SU-DHL-6 (cell line): ENCODE results near the gene ME3.

ENCODE experiments used
- H2AFZ ChIP-seq: fragments of 200-600 bp; sonication (generic); 2 replicates; pipeline ENCODE4 v1.6.1; 2014; ENCODE audit warnings: low read depth, mild to moderate bottlenecking, moderate library complexity, mixed read lengths, antibody characterized with exemption, low read length; ENCODE audit not compliant: severe bottlenecking
- H3F3A ChIP-seq: fragments of 200-600 bp; shearing (Covaris generic); 2 replicates; pipeline ENCODE4 v1.6.0; 2016; ENCODE audit warnings: antibody characterized with exemption, mild to moderate bottlenecking; ENCODE audit not compliant: insufficient read depth
- H3K27ac ChIP-seq: fragments of 200-600 bp; sonication (generic); 2 replicates; pipeline ENCODE4 v1.5.1; 2016; ENCODE audit warnings: low read depth, mild to moderate bottlenecking, low read length, moderate library complexity, mixed read lengths
- H3K27me3 ChIP-seq: fragments of 200-600 bp; sonication (generic), shearing (Covaris generic); 2 replicates; pipeline ENCODE4 v1.6.0; 2014; ENCODE audit warnings: mild to moderate bottlenecking, low read length
- H3K36me3 ChIP-seq: fragments of 200-600 bp; sonication (generic); 2 replicates; pipeline ENCODE4 v1.6.1; 2014; ENCODE audit warnings: mild to moderate bottlenecking, low read length, mixed read lengths
- H3K4me2 ChIP-seq: fragments of 300-600, 200-600 bp; shearing (Covaris generic), sonication (generic); 2 replicates; pipeline ENCODE4 v1.6.0; 2014; ENCODE audit warnings: low read length, low read depth, mild to moderate bottlenecking; ENCODE audit not compliant: poor library complexity, severe bottlenecking
- H3K4me3 ChIP-seq: fragments of 200-600 bp; sonication (generic); 2 replicates; pipeline ENCODE4 v1.5.1; 2014; ENCODE audit warnings: antibody characterized with exemption, low read length, mild to moderate bottlenecking, mixed read lengths; ENCODE audit not compliant: insufficient read depth, poor library complexity, severe bottlenecking
- H3K79me2 ChIP-seq: fragments of 200-600 bp; sonication (generic); 2 replicates; pipeline ENCODE4 v1.6.1; 2014; ENCODE audit warnings: mild to moderate bottlenecking, low read length, moderate library complexity; ENCODE audit not compliant: insufficient read depth
- H3K9ac ChIP-seq: fragments of 200-600 bp; sonication (generic); 2 replicates; pipeline ENCODE4 v1.7.0; 2014; ENCODE audit warnings: mild to moderate bottlenecking, low read length
- H3K9me2 ChIP-seq: fragments of 200-600 bp; sonication (generic); replicated peaks from 2 replicates; pipeline ENCODE4 v1.6.1; 2014; ENCODE audit warnings: low read length; ENCODE audit not compliant: insufficient read depth
- H3K9me3 ChIP-seq: fragments of 200-600 bp; sonication (generic); 2 replicates; pipeline ENCODE4 v1.6.1; 2014; ENCODE audit warnings: low read length, mixed read lengths; ENCODE audit not compliant: insufficient read depth
- H4K20me1 ChIP-seq: fragments of 200-600 bp; sonication (generic); 2 replicates; pipeline ENCODE4 v1.6.1; 2014; ENCODE audit warnings: low read depth, mild to moderate bottlenecking, antibody characterized with exemption, low read length, moderate library complexity, mixed read lengths
- CTCF ChIP-seq: fragments of 200-600 bp; sonication (generic); IDR thresholded peaks from one replicate; pipeline ENCODE4 v1.5.1; 2017; ENCODE audit warnings: antibody characterized with exemption, mild to moderate bottlenecking, low read length, moderate library complexity; ENCODE audit not compliant: insufficient read depth, poor library complexity, severe bottlenecking
- EZH2phosphoT487 ChIP-seq: fragments of 200-600 bp; sonication (generic), shearing (Covaris generic); conservative IDR thresholded peaks from 2 replicates; pipeline ENCODE4 v1.6.1; 2018; ENCODE audit warnings: mild to moderate bottlenecking, antibody characterized with exemption, low read length, moderate library complexity, mixed read lengths

ME3 gene

GRCh38 chr11:86664930-86665329 is 7.5 kb downstream of the ME3 start:
- Histone ChIP-seq H3K9ac (no peak overlapping the region), H4K20me1 (no peaks in the 10 kb centered on the region), H3K27me3 (no peaks in the 10 kb centered on the region), H2AFZ (no peak overlapping the region), H3K27ac (no peak overlapping the region), H3K9me2 (no peaks in the 10 kb centered on the region), H3K4me2 (no peak overlapping the region), H3F3A (no peaks in the 10 kb centered on the region), H3K36me3 (no peaks in the 10 kb centered on the region), H3K79me2 (no peaks in the 10 kb centered on the region), H3K9me3 (no peaks in the 10 kb centered on the region), H3K4me3 (no peak overlapping the region)
- TF ChIP-seq CTCF (no peak), EZH2phosphoT487 (no peak)

- no peak overlapping the region for H3K9ac ChIP-seq
- H3K9me3 ChIP-seq, result no peaks in the 10 kb centered on the region
- H3K27me3 ChIP-seq, result no peaks in the 10 kb centered on the region
- H2AFZ ChIP-seq, result no peak overlapping the region
- no peaks in the 10 kb centered on the region for H3K9me2 ChIP-seq
- H3K4me2 ChIP-seq, result no peak overlapping the region
- H3K36me3 ChIP-seq, result no peaks in the 10 kb centered on the region
- no peaks in the 10 kb centered on the region for H3K79me2 ChIP-seq
- TF ChIP-seq EZH2phosphoT487 (no peak), CTCF (no peak)
- no peaks in the 10 kb centered on the region for H4K20me1 ChIP-seq
- no peak overlapping the region for H3K4me3 ChIP-seq
- H3K27ac ChIP-seq, result no peak overlapping the region
- no peaks in the 10 kb centered on the region for H3F3A ChIP-seq
Observed at GRCh38 chr11:86663761-86664160, 8.7 kb downstream of the ME3 start.

GRCh38 chr11:86663291-86663690 is 9.1 kb downstream of the ME3 start:
- no peak overlapping the region for H2AFZ ChIP-seq
- H3K79me2 ChIP-seq, result no peaks in the 10 kb centered on the region
- H3K36me3 ChIP-seq, result no peaks in the 10 kb centered on the region
- no peaks in the 10 kb centered on the region for H3K9me2 ChIP-seq
- H3K9me3 ChIP-seq, result no peaks in the 10 kb centered on the region
- no peak overlapping the region for H3K27ac ChIP-seq
- H3K27me3 ChIP-seq, result no peaks in the 10 kb centered on the region
- TF ChIP-seq CTCF (no peak), EZH2phosphoT487 (no peak)
- no peak overlapping the region for H3K4me3 ChIP-seq
- H3F3A ChIP-seq, result no peaks in the 10 kb centered on the region
- no peak overlapping the region for H3K9ac ChIP-seq
- no peaks in the 10 kb centered on the region for H4K20me1 ChIP-seq
- H3K4me2 ChIP-seq, result no peak overlapping the region

GRCh38 chr11:86660736-86661135 is 11.7 kb downstream of the ME3 start:
- no peak overlapping the region for H3K4me3 ChIP-seq
- TF ChIP-seq EZH2phosphoT487, result no peak
- no peak for TF ChIP-seq CTCF
- H3K27ac ChIP-seq, result no peak overlapping the region
- no peak overlapping the region for H3K4me2 ChIP-seq
- H3K9ac ChIP-seq, result no peak overlapping the region
- no peaks in the 10 kb centered on the region for H3K9me2 ChIP-seq
- no peaks in the 10 kb centered on the region for H3K36me3 ChIP-seq
- no peaks in the 10 kb centered on the region for H4K20me1 ChIP-seq
- no peak overlapping the region for H2AFZ ChIP-seq
- no peaks in the 10 kb centered on the region for H3K79me2 ChIP-seq
- H3F3A ChIP-seq, result no peaks in the 10 kb centered on the region
- H3K27me3 ChIP-seq, result no peaks in the 10 kb centered on the region
- no peaks in the 10 kb centered on the region for H3K9me3 ChIP-seq
